Stimulated activated CD4-positive, alpha-beta T cell treated with anti-CD3 and anti-CD28 coated beads, Interleukin-4, amount 100 ng/mL, for 48 hours (primary cell): ENCODE measurements around the gene NTSR1.

Source experiments
- DNase-seq, 2 donors: peaks; one replicate each; pipeline ENCODE4 v3.0.0-alpha.2; 2020; ENCODE audit warnings: low read depth in 2 of 2

NTSR1 gene

DNA sequence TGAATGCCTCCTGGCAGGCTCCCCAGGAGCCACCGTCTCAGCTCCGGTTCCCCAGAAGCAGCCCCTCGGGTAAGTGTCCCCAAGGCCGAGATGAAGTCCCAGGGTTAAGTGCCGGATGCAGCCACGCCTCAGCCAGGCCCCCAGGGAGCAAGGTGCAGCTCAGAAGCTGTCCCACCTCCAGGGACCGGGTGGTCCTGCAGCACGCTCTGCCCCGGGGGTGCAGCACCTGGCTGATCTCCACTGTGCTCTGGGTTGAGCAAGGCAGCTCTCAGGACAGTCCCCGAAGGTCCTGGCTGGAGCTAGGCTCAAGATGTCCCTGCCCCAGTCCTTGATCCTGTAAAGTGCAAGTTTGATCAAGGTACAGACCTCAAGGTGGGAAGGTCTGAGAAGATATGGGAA is 15.1 kb upstream of the NTSR1 start:
- DNase-seq, result no peak

DNA sequence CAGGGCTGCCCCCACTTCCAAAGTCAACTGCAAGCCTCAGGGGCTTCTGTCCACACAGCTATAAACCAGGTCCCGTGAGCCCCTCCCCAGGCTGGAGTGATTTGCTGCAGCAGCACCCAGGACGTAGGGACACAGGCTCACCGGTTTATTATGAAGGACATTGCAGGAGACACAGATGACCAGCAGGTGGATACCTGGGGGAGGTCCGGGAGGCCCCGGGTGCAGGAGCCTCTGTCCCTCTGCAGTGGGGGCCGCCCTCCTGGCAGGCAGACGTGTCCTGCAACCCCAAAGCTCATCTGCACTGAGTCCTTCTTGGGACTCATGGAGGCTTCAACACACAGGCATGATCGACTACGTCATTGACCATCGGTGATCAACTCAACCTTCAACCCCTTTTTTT is 14.5 kb upstream of the NTSR1 start:
- DNase-seq, result no peak

GRCh38 chr20:62694868-62695267 is 13.8 kb upstream of the NTSR1 start:
- no peak for DNase-seq

GRCh38 chr20:62695448-62696414 is 12.9 kb upstream of the NTSR1 start:
- DNase-seq, result no peak

DNA sequence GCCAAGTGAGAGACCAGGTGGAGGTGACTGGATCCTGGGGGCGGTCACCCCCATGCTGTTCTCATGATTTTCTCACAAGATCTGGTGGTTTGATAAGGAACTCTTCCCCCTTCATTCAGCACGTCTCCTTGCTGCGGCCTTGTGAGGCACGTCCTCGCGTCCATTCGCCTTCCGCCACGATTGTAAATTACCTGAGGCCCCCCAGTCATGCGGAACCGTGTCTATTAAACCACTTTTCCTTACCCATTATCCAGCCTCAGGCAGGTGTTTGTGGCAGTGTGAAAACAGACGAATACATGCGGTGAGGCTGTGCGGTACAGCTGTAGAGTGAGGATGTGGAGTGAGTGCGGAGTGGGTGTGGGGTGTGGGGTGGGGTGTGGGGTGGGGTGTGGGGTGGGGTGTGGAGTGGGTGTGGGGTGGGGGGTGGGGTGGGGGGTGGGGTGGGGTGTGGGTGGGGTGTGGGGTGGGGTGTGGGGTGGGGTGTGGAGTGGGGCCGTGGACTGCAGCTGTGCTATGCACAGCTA is 12.1 kb upstream of the NTSR1 start:
- no peak for DNase-seq

DNA sequence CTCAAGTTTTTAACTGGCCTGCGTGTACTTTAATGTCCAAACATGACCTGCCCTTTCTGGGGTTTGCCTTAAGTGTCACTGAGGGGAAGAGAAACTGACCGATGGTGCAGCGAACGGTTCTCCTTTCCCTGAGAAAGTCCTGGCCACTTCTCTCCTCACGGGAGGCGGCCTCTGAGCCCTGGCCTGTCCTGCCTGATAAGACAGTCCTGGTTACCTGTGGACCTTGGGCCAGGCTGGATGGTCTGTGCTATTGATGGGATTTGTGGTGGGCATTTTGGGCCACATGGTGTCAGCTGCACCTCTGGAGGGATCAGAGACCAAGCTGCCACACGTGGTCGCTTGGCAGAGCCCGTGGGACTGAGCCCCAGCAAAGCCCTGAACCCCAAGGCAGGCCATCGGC is 11.6 kb upstream of the NTSR1 start:
- no peak for DNase-seq

- DNase-seq, result no peak
Observed at GRCh38 chr20:62697468-62697912, 11.1 kb upstream of the NTSR1 start.

DNA sequence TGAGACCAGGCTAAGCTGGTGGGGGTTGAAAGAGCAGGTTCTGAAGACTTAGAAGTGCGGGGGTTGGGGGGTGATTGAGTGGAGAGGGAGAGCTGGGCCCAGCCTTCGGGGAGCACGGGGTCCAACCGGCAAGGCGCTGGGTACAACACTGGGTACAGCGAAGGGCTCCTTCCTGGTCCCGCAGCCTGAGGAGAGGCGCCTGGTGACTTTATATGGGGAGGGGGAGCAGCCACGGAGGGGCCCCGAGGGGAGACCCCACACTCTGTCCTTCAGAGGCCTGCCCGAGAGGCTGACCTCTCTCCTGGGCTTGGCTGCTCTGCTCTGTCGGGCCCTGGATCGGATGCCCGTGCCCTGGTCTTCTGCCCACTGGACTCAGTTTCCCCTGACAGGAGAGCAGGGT is 10.4 kb upstream of the NTSR1 start:
- no peak for DNase-seq

DNA sequence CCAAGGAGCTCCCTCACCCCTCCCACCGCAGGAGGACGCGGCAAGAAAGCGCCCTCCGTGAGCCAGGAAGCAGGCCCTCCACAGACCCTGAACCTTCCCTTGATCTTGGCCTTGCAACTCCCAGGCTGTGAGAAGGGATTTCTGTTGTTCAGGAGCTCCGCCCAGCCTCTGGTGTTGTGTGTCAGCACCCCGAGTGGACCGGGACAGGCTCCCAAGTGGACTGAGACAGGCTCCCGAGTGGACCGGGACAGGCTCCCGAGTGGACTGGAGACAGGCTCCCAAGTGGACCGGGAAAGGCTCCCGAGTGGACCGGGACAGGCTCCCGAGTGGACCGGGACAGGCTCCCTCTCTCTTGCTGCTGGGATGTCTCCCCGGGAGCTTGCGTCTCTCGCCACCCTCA is 9.3 kb upstream of the NTSR1 start:
- DNase-seq, result no peak

GRCh38 chr20:62699741-62700140 is 8.9 kb upstream of the NTSR1 start:
- no peak for DNase-seq

DNA sequence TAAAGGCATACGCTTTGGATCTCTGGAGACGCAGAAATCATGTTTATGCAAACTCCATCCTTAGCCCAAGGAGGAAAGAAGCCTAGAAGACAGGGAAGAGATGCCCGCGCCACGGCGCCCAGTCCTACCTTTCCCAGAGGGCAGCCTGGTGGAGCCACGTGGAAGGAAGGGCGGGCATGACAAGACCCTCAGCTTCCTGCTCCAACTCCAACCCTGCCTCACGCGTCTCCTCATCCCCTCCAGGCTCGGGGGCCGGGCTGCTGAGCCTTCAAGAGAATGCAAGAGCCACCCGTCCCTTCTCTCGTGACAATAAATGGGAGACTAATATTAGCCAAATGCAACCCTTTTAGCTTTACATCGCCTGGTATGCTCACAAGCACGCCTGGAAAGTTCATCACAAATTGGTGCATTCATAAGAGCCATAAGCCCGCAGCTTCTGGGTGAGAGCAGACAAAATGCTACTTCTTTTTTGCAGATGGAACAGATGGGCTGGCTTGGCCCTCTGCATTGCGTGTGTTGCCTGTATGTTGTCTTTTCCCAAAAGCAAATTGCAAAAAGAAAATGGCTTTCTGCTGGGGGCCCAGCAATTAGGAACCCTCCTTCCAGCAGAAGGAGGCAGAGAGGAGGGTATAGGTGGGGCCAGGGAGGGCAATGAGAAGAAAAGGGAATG is 8.2 kb upstream of the NTSR1 start:
- no peak for DNase-seq

DNA sequence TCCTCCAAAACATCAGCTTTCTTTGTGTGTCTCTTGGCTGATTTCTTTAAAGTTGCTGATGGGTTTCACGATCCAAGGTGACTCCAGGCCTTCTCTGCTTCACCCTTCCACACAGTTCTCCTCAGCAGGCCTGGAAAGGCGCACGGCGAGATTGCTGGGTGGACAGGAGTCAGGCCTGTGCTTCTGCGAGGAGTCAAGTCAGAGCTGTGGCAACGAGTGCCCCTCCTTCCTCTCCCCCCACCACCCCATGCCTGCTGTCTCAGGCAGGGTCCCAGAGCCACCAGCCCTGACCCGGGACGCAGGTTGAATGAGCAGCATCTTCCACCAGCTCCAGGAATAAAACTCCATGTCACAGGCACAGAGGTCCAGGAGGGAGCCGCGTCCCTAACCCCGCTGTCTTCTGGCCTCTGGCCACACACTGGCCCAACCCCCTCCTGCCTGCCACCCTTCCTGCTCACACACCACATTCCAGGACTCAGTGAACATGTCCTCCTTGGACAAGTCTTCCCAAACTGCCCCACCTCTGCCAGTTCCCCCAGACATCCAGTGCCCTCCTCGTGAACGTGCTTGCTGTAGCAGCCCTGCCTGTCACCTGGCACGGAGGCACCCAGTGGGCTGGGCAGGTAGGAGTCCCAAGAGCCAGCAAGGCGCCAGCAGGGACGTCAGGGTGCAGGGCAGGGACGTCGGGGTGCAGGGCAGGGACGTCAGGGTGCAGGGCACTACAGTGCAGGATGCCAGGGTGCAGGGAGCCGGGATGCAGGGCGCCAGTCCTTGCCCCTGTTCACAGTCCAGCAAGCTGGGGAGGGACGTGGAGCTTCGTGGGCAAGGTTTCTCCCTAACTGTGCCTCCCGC is 7.2 kb upstream of the NTSR1 start:
- no peak for DNase-seq

- DNase-seq, result no peak
Observed at GRCh38 chr20:62702013-62702300, 6.7 kb upstream of the NTSR1 start.

GRCh38 chr20:62702895-62703852 is 5.5 kb upstream of the NTSR1 start:
- DNase-seq, result peak in 1 of 2 donors; percentile 22

DNA sequence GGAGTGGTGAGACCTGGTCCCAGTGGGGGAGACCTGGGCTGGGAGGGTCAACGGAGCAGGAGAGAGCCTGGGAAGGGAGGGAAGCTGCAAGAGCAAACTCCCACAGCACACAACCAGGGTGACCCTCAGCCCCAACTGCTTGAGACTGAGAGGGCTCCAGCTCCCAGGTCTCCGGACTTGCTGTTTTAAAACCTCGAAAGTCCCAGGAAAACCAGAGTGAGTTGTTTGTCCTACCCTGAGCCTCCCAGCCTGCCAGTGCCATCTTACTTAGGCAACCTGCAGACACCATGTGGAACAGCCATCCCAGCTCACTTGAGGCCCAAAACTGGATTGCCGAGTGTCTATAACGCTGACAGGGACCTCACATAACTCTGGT is 4.8 kb upstream of the NTSR1 start:
- DNase-seq, result no peak

DNA sequence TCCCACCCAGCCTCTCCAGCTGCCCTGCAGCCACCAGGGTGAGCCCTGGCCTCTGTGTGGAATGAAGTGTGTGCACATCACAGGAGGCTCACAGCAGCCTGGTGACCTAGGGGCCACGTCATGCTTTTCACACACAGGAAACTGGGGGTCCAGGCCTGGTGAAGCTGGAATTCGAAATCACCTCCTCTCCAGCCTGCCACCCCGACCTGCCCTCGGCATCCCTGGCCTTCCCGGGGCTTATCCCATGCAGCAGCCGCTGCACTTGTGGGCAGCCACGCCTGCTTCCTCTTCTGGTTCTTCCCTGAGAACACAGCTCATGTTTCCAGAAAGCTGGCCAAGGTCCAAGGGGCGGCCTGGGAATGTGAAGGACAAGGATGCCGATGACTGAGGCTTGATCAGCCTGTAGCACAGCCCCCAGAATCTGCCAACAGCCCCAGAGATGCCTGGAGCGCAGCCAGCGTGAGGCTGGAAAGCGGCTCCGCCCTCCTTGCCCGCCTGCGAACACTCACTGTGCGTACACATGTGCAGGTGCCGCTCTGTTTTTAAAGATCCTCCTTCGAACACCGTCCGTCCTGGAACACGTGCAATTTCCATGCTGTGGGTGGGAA is 4.2 kb upstream of the NTSR1 start:
- no peak for DNase-seq

- no peak for DNase-seq
Observed at GRCh38 chr20:62705627-62706026, 3.0 kb upstream of the NTSR1 start.

DNA sequence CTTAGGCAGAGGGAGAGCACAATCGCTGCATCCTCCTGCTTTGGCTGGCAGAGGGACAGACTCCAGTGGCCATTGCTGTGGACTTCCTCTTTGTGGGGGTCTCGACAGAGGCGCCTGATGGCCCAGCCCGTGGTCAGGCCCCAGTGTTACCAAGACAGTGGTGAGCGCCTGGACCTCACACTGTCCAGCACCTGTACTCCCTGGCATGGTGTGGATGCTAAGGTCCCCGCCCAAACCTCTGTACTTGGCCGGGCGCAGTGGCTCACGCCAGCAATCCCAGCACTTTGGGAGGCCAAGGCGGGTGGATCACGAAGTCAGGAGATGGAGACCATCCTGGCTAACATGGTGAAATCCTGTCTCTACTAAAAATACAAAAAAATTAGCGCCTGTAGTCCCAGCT is 2.3 kb upstream of the NTSR1 start:
- no peak for DNase-seq

- DNase-seq, result no peak
Observed at GRCh38 chr20:62706857-62707256, 1.8 kb upstream of the NTSR1 start.

GRCh38 chr20:62707276-62707920 is 1.2 kb upstream of the NTSR1 start:
- no peak for DNase-seq
